ENCODE data around the gene CFHR2.

The CFHR2 gene

DNA sequence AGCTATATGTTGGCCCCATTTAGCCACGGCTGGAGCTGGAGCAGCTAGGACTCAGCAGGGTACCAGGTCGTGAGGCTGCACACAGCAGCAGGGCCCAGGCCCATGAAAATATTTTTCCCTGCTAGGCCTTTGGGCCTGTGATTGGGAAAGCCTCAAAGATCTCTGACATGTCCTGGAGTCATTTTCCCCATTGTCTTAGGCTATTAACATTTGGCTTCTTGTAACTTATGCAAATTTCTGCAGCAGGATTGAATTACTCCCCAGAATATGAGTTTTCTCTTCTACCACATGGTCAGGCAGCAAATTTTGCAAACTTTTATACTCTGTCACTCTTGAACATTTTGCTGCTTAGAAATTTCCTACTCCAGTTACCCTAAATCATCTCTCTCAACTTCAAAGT, 11.2 kb downstream of the CFHR2 start:
- TF ChIP-seq, protein P1, sequence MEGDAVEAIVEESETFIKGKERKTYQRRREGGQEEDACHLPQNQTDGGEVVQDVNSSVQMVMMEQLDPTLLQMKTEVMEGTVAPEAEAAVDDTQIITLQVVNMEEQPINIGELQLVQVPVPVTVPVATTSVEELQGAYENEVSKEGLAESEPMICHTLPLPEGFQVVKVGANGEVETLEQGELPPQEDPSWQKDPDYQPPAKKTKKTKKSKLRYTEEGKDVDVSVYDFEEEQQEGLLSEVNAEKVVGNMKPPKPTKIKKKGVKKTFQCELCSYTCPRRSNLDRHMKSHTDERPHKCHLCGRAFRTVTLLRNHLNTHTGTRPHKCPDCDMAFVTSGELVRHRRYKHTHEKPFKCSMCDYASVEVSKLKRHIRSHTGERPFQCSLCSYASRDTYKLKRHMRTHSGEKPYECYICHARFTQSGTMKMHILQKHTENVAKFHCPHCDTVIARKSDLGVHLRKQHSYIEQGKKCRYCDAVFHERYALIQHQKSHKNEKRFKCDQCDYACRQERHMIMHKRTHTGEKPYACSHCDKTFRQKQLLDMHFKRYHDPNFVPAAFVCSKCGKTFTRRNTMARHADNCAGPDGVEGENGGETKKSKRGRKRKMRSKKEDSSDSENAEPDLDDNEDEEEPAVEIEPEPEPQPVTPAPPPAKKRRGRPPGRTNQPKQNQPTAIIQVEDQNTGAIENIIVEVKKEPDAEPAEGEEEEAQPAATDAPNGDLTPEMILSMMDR (IDR thresholded peaks at IDR 0.05), result no peak

DNA sequence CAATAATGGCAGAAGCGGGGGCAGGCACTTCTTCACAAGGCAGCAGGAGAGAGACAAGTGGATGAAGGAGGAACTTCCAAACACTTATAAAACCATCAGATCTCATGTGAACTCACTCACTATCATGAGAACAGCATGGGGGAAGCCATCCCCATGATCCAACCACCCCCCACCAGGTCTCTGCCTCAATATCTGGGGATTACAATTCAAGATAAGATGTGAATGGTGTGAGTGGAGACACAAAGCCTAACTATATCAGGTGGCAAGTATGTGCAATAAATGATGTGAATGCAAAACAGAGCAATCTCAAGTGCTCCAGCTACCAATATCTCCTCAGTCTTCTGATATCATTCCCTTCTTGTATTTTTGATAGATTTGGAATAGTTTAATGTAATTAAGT, 12.4 kb downstream of the CFHR2 start:
- TF ChIP-seq, protein P1 (IDR thresholded peaks at IDR 0.05), result no peak

- TF ChIP-seq, protein P1 (IDR thresholded peaks at IDR 0.05), result no peak
These were observed 17.3 kb downstream of the CFHR2 start for GRCh38 chr1:196960854-196961253.

DNA sequence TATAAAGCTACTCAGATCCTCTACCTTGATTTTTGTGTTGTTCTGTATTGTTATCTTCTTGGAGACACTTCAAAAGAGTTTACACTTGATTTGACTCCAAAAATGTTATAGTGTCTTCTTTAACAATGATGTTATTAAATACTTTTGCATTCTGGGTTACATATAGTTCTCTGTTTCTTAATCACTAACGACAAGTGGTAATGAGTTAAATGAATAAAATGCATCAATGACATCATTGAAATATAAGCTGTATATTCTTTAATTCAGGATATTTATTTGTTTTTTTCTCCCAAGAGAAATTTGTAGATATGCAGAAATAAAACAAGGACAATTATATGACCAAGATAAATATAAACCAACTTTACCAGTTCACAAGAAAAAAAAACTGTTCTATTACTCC, 26.6 kb downstream of the CFHR2 start:
- TF ChIP-seq, protein P1 (IDR thresholded peaks at IDR 0.05), result no peak

DNA sequence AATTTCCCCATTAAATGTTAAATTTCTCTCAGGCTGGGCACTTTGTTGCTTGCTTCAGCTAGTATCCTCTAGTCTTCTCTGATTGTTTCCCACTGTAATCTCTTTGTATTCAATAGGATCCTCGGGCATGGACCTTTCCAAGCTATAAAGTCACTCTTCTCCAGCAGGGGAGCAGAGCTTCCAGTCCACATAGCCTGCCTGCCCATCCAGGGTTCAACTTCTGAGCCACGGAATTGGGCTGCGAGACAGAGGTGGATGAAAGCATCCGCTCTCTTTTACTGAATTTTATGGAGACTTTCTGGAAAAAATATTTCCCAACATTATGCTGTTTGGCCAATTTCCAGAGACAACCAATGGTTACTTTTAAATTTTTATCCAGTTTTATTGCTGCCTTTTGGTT, 32.7 kb downstream of the CFHR2 start:
- TF ChIP-seq, protein P1 (IDR thresholded peaks at IDR 0.05), result no peak

- TF ChIP-seq, protein P1 (IDR thresholded peaks at IDR 0.05), result no peak
These were observed 33.7 kb downstream of the CFHR2 start, which contains the start of gene CFHR5 for GRCh38 chr1:196977278-196977677. CFHR5 (plus strand) TSS chr1:196977556; CDS start chr1:196977665, 109 bp downstream.

DNA sequence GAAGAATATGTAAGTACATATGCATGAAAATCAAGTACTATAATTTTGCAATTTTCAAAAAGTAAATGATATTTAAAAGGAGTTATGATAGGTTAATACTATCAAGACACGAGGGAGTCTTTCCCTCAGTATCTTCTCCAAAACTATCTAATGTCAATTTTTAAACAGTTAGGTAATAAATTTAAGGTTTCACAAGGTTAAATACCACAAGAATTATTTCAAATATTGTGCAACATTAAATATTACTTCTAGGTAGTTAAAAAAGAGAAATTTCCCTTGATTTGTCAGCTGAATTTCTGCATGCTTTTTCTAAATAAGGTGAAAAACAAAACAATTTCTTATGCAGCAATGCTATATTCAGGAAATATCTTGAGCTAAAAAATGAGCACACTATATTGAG, 37.3 kb downstream of the CFHR2 start:
- TF ChIP-seq, protein P1 (IDR thresholded peaks at IDR 0.05), result no peak

- TF ChIP-seq, protein P1 (IDR thresholded peaks at IDR 0.05), result no peak
These were observed 50.4 kb downstream of the CFHR2 start for GRCh38 chr1:196993916-196994315.

Data from LNCAP (cell line).